Stimulated activated naive B cell treated with anti-CD40 and anti-IgM and Interleukin-4, amounts not matched to agents 10 μg/mL and 1 μg/mL and 100 μg/mL, for 72 hours (primary cell): ENCODE measurements around the gene KRTAP10-8.

ENCODE experiments used
- ATAC-seq, 2 donors: fragments of 150-1000 bp; cut with Tn5 transposase; replicated peaks; 2 replicates each; pipeline ENCODE4 v1.10.0; 2021; ENCODE audit warnings: moderate library complexity in 1 of 2
- DNase-seq: peaks from one replicate; pipeline ENCODE4 v3.0.0; 2021
- H3K27ac Mint-ChIP-seq: one replicate; pipeline ENCODE4 v1.8.0; 2022; ENCODE audit warnings: mild to moderate bottlenecking, mixed read lengths
- H3K27me3 Mint-ChIP-seq, 2 donors: one replicate each; pipeline ENCODE4 v1.8.0; 2022; ENCODE audit warnings: mixed read lengths in 2 of 2
- H3K36me3 Mint-ChIP-seq, 2 donors: one replicate each; pipeline ENCODE4 v1.8.0; 2022; ENCODE audit warnings: mixed read lengths in 2 of 2, mild to moderate bottlenecking in 1 of 2
- H3K4me1 Mint-ChIP-seq, 2 donors: one replicate each; pipeline ENCODE4 v1.8.0; 2022; ENCODE audit warnings: mixed read lengths in 2 of 2, mild to moderate bottlenecking in 1 of 2
- H3K4me3 Mint-ChIP-seq, 2 donors: one replicate each; pipeline ENCODE4 v1.8.0; 2022; ENCODE audit warnings: mild to moderate bottlenecking in 2 of 2, mixed read lengths in 2 of 2, moderate library complexity in 1 of 2
- H3K9me3 Mint-ChIP-seq, 2 donors: one replicate each; pipeline ENCODE4 v1.8.0; 2022; ENCODE audit warnings: mixed read lengths in 2 of 2, mild to moderate bottlenecking in 1 of 2

Gene KRTAP10-8

DNA sequence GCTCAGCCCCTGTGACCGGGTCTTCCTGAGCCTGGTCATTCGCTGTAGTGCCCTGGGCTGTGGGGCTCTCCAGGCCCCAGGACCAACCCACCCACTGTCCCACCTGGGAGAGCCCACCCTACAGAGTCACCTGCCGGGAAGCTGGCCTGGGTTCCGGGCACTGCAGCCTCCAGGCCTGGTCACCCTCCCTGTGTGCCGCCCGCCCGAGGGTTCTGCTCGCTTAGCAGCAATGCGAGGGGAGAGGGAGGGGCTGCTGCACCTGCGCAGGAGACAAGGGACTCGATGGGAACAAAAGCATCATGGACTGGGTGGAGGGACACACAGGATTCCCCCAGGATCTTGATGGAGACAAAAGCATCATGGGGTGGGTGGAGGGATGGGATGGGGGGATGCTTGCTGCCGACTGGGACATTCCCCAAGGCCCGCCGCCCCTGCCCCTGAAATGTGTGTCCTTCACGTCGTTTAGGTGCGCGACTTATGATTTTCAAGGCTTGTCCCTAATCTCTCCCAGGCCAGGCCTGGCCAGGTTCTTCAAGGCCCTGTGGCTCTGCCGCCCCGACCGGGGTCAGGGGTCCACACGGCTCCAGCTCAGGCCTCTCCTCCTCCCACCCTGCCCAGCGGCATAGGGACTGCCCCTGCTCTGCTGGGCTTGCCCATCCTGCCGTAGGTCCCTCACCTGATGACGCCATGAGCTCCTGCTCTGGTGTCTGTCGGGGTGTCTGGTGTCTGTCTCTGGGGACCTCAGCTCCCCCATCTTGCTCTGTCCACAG, 1.7 kb downstream of the KRTAP10-8 start:
- H3K9me3 Mint-ChIP-seq: peaks cover 20 to 26% of the 10 kb centered on the region in 2 donors
- no peak overlapping the region for H3K4me3 Mint-ChIP-seq
- H3K27me3 Mint-ChIP-seq: peaks cover 24 to 27% of the 10 kb centered on the region in 2 donors
- H3K4me1 Mint-ChIP-seq: peaks cover 4 to 5% of the 10 kb centered on the region in 2 donors
- H3K36me3 Mint-ChIP-seq: peaks cover 3 to 8% of the 10 kb centered on the region in 2 donors
- no peak overlapping the region for H3K27ac Mint-ChIP-seq
- DNase-seq: no peak
- ATAC-seq: no peak

GRCh38 chr21:44614161-44614631, 2.3 kb downstream of the KRTAP10-8 start:
- DNase-seq (no peak), ATAC-seq (no peak)
- Mint-ChIP-seq H3K9me3 (peaks cover 21 to 23% of the 10 kb centered on the region in 2 donors), H3K4me3 (no peak overlapping the region), H3K36me3 (peaks cover 3 to 13% of the 10 kb centered on the region in 2 donors), H3K4me1 (peaks cover 10 to 11% of the 10 kb centered on the region in 2 donors), H3K27ac (no peak overlapping the region), H3K27me3 (peaks cover 21 to 24% of the 10 kb centered on the region in 2 donors)

GRCh38 chr21:44614961-44615391, 3.1 kb downstream of the KRTAP10-8 start:
- Mint-ChIP-seq H3K4me3 (no peak overlapping the region), H3K9me3 (peaks cover 21 to 22% of the 10 kb centered on the region in 2 donors), H3K27ac (no peak overlapping the region), H3K4me1 (peaks cover 10 to 11% of the 10 kb centered on the region in 2 donors), H3K27me3 (peaks cover 17 to 24% of the 10 kb centered on the region in 2 donors), H3K36me3 (peaks cover 3 to 21% of the 10 kb centered on the region in 2 donors)
- DNase-seq: no peak
- no peak for ATAC-seq

- Mint-ChIP-seq H3K36me3 (peaks cover 3 to 23% of the 10 kb centered on the region in 2 donors), H3K9me3 (peaks cover 20 to 23% of the 10 kb centered on the region in 2 donors), H3K27ac (no peak overlapping the region), H3K4me1 (peaks cover 10 to 11% of the 10 kb centered on the region in 2 donors), H3K27me3 (peaks cover 17 to 24% of the 10 kb centered on the region in 2 donors), H3K4me3 (no peak overlapping the region)
- no peak for ATAC-seq
- DNase-seq: no peak
Measured at GRCh38 chr21:44615466-44615865, 3.6 kb downstream of the KRTAP10-8 start.

DNA sequence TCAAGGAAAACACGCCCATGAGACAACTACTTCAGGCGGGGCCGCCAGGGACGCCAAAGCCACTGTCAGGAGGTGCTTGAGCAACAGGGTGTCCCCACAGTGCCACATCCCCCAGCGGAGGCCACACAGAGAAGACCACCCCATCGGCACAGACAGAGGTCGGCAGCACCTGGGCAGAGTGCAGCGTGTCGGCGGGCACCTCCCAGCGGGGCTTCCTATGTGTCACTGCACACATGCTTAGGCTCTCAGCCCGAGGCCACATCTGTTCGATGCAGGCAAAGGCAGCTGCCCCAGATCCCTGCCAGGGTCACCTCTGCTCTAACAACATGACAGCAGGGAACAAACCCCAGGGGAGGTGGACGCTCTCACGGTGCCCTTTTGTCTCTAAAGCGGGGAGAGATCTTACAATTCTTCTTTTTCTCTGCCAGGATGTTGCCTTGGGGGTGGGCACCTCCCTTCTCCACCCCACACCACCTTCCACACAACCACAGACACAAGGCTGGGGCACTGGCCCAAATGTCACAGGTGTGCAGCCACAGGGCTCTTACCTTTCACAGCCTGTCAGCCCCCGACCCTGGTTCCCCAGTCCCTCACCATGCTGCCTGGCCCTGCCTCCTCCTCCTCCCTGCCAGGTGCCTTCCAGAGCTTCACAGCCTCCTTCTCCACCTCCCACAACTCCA, 4.2 kb downstream of the KRTAP10-8 start:
- H3K27ac Mint-ChIP-seq: no peak overlapping the region
- peaks cover 17 to 28% of the 10 kb centered on the region in 2 donors for H3K9me3 Mint-ChIP-seq
- peaks cover 10 to 11% of the 10 kb centered on the region in 2 donors for H3K4me1 Mint-ChIP-seq
- DNase-seq: no peak
- H3K36me3 Mint-ChIP-seq: peaks cover 4 to 27% of the 10 kb centered on the region in 2 donors
- peaks cover 17 to 24% of the 10 kb centered on the region in 2 donors for H3K27me3 Mint-ChIP-seq
- no peak for ATAC-seq
- H3K4me3 Mint-ChIP-seq: no peak overlapping the region

DNA sequence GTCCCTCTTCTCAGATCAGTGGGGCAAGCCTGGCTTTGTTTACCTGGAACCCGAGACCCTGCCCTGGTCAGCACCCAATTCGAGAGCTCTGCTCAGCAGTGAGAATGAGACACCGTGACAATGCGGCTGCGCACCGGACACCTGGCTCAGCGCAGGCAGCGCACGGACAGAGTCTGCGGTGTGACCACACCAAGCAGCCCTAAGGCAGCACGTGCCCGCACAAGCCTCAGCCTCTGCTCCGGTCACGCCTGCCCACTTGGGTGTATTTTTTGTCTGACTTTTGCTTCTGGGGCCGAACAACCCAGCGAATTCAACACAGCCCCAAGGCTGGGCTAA, 4.7 kb downstream of the KRTAP10-8 start:
- Mint-ChIP-seq H3K4me1 (peaks cover 10 to 11% of the 10 kb centered on the region in 2 donors), H3K9me3 (peaks cover 14 to 23% of the 10 kb centered on the region in 2 donors)

DNA sequence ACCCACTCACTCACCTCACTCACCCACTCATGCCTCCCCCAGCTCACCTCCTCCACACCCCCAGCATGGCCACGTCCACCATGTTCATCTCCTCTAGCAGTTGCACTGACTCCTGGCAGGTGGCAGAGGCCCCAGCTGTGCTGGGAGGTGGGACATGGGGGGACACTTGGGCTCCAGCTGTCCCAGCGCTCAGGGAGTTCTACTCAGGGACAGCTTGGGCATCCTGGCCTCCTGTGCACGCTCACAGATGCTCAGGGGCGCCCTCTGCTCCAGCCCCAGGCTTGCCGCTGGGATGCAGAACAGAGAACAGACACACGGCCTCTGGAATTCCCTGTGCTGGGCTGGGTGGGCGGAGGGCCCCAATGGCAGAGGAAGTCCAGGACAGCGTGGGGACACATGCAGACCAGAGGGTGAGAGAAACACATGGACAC, 5.2 kb downstream of the KRTAP10-8 start:
- no peak for DNase-seq
- H3K36me3 Mint-ChIP-seq: peaks cover 1 to 23% of the 10 kb centered on the region in 2 donors
- H3K4me1 Mint-ChIP-seq: peaks cover 10 to 11% of the 10 kb centered on the region in 2 donors
- H3K9me3 Mint-ChIP-seq: peaks cover 12 to 22% of the 10 kb centered on the region in 2 donors
- no peak overlapping the region for H3K27ac Mint-ChIP-seq
- H3K4me3 Mint-ChIP-seq: no peak overlapping the region
- ATAC-seq: no peak
- peaks cover 17 to 24% of the 10 kb centered on the region in 2 donors for H3K27me3 Mint-ChIP-seq

More for the DNA sequence above, 4.7 kb downstream of the KRTAP10-8 start:
- ATAC-seq (no peak), DNase-seq (no peak)
- Mint-ChIP-seq H3K27ac (no peak overlapping the region), H3K36me3 (peaks cover 1 to 23% of the 10 kb centered on the region in 2 donors), H3K4me3 (no peak overlapping the region), H3K27me3 (peaks cover 17 to 24% of the 10 kb centered on the region in 2 donors)

DNA sequence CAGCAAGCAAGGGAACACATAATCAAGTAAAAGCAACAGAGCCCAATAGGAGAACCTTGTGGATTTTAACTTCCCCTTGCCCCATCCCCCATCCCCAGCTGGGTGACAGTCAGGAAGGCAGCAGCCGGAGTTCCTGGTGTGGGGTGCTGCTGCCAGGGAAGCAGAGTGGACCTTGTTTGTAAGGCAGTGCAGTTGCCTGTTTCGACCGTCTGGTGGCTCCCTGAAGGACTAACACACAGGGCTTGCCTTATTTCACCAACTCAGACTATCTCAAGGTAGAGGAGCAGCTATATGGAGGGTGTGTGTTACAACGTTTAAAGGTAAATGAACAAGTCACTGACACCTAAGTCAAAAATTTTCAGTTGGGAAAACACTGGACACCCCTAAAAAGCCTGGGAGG, 6.6 kb downstream of the KRTAP10-8 start:
- H3K4me1 Mint-ChIP-seq: peaks cover 10 to 11% of the 10 kb centered on the region in 2 donors
- peaks cover 18 to 35% of the 10 kb centered on the region in 2 donors for H3K9me3 Mint-ChIP-seq
- H3K27me3 Mint-ChIP-seq: peaks cover 9 to 16% of the 10 kb centered on the region in 2 donors
- H3K27ac Mint-ChIP-seq: peak overlapping the region; percentile 48
- H3K4me3 Mint-ChIP-seq: no peak overlapping the region
- DNase-seq (no peak), ATAC-seq (peak; percentile 55 to 66)
- peaks cover 3 to 21% of the 10 kb centered on the region in 2 donors for H3K36me3 Mint-ChIP-seq

- ATAC-seq: peak; percentile 64 to 71
- peaks cover 13 to 18% of the 10 kb centered on the region in 2 donors for H3K27me3 Mint-ChIP-seq
- peaks cover 21 to 39% of the 10 kb centered on the region in 2 donors for H3K9me3 Mint-ChIP-seq
- peaks cover 4 to 23% of the 10 kb centered on the region in 2 donors for H3K36me3 Mint-ChIP-seq
- peak overlapping the region; percentile 48 for H3K27ac Mint-ChIP-seq
- no peak overlapping the region for H3K4me3 Mint-ChIP-seq
- no peak for DNase-seq
- H3K4me1 Mint-ChIP-seq: peaks cover 10 to 11% of the 10 kb centered on the region in 2 donors
Measured at GRCh38 chr21:44618909-44619308, 7.0 kb downstream of the KRTAP10-8 start.

- DNase-seq: no peak
- no peak for ATAC-seq
- Mint-ChIP-seq H3K36me3 (peaks cover 6 to 31% of the 10 kb centered on the region in 2 donors), H3K27ac (no peak overlapping the region), H3K4me3 (no peak overlapping the region), H3K4me1 (peaks cover 10 to 11% of the 10 kb centered on the region in 2 donors), H3K9me3 (peaks cover 27 to 49% of the 10 kb centered on the region in 2 donors), H3K27me3 (peaks cover 17 to 19% of the 10 kb centered on the region in 2 donors)
Measured at GRCh38 chr21:44619886-44620285, 8.0 kb downstream of the KRTAP10-8 start.

DNA sequence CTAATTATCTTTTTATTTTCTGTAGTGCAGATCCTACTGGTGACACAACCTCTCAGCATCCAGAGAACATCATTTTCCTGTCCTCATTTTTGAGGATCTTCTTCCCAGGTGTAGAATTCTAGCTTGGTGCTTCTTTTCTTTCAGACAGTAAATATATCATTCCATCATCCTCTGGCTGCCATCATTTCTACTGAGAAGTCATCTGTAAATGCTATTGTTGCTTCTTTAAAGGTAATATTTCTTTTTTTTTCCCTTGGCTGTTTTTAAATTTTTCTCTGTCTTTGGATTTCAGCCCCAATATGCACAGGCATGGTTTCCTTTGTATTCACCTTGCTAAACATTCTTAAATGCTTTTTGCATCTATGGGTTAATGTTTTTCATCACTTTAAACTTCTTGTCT, 11.7 kb downstream of the KRTAP10-8 start:
- ATAC-seq (no peak), DNase-seq (no peak)
- Mint-ChIP-seq H3K27me3 (peaks cover 24 to 28% of the 10 kb centered on the region in 2 donors), H3K4me1 (peaks cover 6 to 7% of the 10 kb centered on the region in 2 donors), H3K4me3 (no peak overlapping the region), H3K9me3 (peaks cover 27 to 49% of the 10 kb centered on the region in 2 donors), H3K36me3 (peaks cover 6 to 33% of the 10 kb centered on the region in 2 donors), H3K27ac (no peak overlapping the region)

DNA sequence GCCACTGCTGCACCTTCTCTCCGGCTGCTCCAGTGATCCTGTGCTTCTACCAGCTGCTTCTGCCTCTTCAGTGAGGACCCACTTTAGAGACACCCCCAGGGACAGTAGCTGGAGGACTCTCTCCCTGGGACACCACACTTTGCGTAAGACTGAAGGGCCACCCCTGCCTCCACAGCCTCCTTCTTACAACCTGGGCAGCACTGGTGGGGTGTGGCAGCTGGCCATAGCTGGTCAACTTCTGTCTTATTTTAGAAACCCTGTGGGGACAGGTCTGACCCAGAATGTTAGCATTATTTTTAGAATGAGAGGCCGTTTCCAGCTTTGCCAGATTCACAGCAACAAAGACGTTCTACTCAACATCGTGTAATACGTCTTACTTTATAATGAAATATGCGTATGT, 13.9 kb downstream of the KRTAP10-8 start:
- no peak overlapping the region for H3K4me3 Mint-ChIP-seq
- H3K36me3 Mint-ChIP-seq: peaks cover 5 to 20% of the 10 kb centered on the region in 2 donors
- H3K27ac Mint-ChIP-seq: no peak overlapping the region
- H3K4me1 Mint-ChIP-seq: peaks cover 6 to 11% of the 10 kb centered on the region in 2 donors
- H3K9me3 Mint-ChIP-seq: peaks cover 27 to 36% of the 10 kb centered on the region in 2 donors
- ATAC-seq: no peak
- H3K27me3 Mint-ChIP-seq: peaks cover 24 to 28% of the 10 kb centered on the region in 2 donors
- DNase-seq: no peak

DNA sequence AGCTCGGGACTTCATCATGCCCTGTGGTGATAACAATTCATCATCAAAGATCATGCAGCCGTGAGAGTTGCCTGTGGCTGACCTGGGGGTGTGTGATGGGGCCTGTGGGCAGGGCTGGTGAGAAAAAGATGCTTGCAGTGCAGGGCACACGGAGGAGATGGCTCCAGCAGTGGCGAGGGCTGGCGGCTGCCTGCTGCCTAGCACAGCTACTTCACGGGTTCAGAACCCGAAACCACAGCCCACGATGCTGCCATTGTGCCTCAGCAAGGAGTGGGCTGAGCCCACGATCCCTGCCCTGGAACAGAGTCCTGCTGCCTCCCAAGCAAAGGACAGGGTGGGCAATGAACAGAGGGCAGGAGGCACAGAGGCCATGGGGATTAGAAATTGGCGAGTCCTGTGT, 14.4 kb downstream of the KRTAP10-8 start:
- H3K27ac Mint-ChIP-seq: no peak overlapping the region
- H3K9me3 Mint-ChIP-seq: peaks cover 31 to 39% of the 10 kb centered on the region in 2 donors
- no peak overlapping the region for H3K4me3 Mint-ChIP-seq
- peaks cover 6 to 11% of the 10 kb centered on the region in 2 donors for H3K4me1 Mint-ChIP-seq
- no peak for ATAC-seq
- DNase-seq: no peak
- peaks cover 5 to 24% of the 10 kb centered on the region in 2 donors for H3K36me3 Mint-ChIP-seq
- H3K27me3 Mint-ChIP-seq: peaks cover 24 to 28% of the 10 kb centered on the region in 2 donors

DNA sequence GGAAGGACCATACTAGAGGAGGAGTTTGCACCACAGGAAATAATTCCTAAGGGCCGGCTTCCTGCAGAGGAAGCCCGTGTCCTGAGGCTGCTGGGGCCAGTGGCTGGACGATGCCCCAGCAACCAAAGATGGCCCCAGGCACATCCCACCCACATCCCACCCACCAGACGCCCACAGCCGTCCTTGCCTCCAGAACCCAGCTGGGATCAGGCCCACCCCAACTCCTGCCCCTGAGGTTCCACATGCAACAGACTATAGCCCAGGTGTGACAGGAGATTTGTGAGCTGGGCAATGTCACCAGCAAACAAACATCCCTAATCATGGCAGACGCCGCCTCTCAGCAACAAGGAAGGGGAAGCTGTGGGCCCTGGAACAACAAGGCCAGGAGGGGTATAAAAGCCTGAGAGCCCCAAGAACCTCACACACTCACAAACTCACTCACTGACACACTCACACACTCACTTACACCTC, 14.8 kb downstream of the KRTAP10-8 start, which contains the start of gene KRTAP10-9:
TSS of gene KRTAP10-9 (plus strand) at position 421 of the 471 bp plus-strand sequence. CDS start 79 bp downstream, outside the sequence.
- ATAC-seq (no peak), DNase-seq (no peak)
- H3K27me3 Mint-ChIP-seq: peaks cover 24 to 30% of the 10 kb centered on the region in 2 donors
- peaks cover 7 to 28% of the 10 kb centered on the region in 2 donors for H3K36me3 Mint-ChIP-seq
- H3K9me3 Mint-ChIP-seq: peaks cover 33 to 43% of the 10 kb centered on the region in 2 donors
- H3K4me3 Mint-ChIP-seq: no peak within 1 kb of the TSS
- peaks cover 6 to 11% of the 10 kb centered on the region in 2 donors for H3K4me1 Mint-ChIP-seq
- no peak within 1 kb of the TSS for H3K27ac Mint-ChIP-seq
